Measurements from ENCODE around the gene IFITM10. TPM values are rescaled to one million over a fixed set of nuclear protein-coding genes. Genes with fewer than 3 reads are reported as not detected.
A peak's percentile ranks its signal among the peaks of the same experiment; 100 is the strongest.

Gene IFITM10
- total and polyA plus RNA-seq, 11 donors = 0.12 to 3.6 (median 0.54) TPM

DNA sequence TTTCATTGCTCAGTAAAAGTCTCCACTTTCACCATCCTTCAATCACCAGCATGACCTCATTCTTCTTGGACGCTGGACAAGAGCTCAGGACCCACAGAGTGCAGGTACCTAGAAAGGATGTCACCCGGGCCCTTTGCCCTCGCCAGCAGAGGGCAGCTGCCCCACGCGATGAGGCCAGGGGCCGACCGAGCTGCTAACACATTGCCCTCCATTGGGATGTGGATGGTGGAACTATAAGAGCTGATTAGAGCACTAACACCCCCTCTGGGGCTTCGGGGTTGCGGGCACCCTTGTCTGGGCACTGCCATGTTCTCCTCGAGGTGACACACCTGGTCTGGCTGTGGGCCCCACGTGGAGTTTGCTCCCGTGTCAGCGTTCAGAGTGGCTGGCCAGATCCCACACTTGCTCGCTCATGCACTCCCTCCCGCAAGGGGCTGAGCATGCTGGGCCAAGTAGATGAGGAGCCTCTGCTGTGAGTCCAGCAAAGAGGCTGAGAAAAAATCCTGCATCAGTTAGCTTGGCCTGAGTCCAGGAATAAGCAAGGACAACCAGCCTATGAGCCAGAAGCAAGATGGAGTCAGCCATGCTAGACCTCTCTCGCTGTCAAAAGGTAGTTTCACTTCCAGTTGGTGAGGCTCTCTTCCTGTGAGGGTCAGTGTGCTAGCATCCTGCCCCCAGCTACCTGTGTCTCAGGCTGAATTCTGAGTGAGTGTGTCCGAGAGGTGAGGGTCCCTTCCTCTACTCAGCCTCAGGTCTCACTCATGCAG, 43.6 kb downstream of the IFITM10 start:
- intact Hi-C loops (cut with DNase I) = loop anchor here in 1 of 10 donors (5.0 kb wide), 1 partner anchor 100 kb away; no protein-coding TSS in a partner anchor
- ATAC-seq (peak in 3 of 4 donors; percentile 70 to 90 (median 74)), DNase-seq (peak in 1 of 5 donors; percentile 44)
- no peak for TF ChIP-seq POLR2A (IDR thresholded peaks at IDR 0.05)
- TF ChIP-seq CTCF (IDR thresholded peaks at IDR 0.05) = peak in 11 of 12 donors; percentile 9 to 50 (median 29)
- no peaks in the 10 kb centered on the region for H3K9me3 ChIP-seq
- no peak overlapping the region for H3K4me3 ChIP-seq
- no peaks in the 10 kb centered on the region for H3K36me3 ChIP-seq
- no peak overlapping the region for H3K27ac ChIP-seq
- WGBS, 4 donors = 77 to 88% (median 85%) methylated on average over 6 to 17 of the region's 17 CpGs
- H3K27me3 ChIP-seq = peaks cover 0 to 6% (median 0%) of the 10 kb centered on the region in 9 donors
- no peaks in the 10 kb centered on the region for H3K4me1 ChIP-seq

- no peak overlapping the region for H3K27ac ChIP-seq
- H3K27me3 ChIP-seq = peaks cover 0 to 6% (median 0%) of the 10 kb centered on the region in 9 donors
- no peaks in the 10 kb centered on the region for H3K9me3 ChIP-seq
- 77 to 81% (median 78%) methylated on average over 15 of the region's 15 CpGs for WGBS, 4 donors
- ATAC-seq (peak in 1 of 4 donors; percentile 31), DNase-seq (no peak)
- no peak overlapping the region for H3K4me3 ChIP-seq
- no peaks in the 10 kb centered on the region for H3K36me3 ChIP-seq
- intact Hi-C loops (cut with DNase I) = loop anchor here in 1 of 10 donors (5.0 kb wide), 1 partner anchor 102 kb away; no protein-coding TSS in a partner anchor
- H3K4me1 ChIP-seq = no peaks in the 10 kb centered on the region
- TF ChIP-seq POLR2A (IDR thresholded peaks at IDR 0.05) = no peak
- TF ChIP-seq CTCF (IDR thresholded peaks at IDR 0.05) = no peak
Measured at GRCh38 chr11:1705126-1706052, 45.0 kb downstream of the IFITM10 start.

DNA sequence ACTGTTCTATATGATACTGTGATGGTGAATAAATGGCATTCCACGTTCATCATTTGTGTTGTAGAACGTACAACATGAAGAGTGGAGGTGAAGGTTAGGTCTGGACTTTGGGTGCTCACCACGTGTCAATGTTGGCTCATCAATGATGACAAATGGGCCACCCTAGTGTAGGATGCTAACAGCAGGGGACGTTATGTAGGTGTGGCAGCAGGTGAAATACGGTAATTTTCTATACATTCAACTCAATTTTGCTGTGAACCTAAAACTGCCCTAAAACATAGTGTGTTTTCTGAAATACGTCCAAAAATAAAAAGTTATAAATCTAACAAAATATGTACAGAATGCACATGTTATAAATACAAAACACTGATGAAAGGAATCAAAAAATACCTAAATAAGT, 47.2 kb downstream of the IFITM10 start:
- H3K36me3 ChIP-seq = no peaks in the 10 kb centered on the region
- no peaks in the 10 kb centered on the region for H3K9me3 ChIP-seq
- peaks cover 0 to 6% (median 0%) of the 10 kb centered on the region in 9 donors for H3K27me3 ChIP-seq
- intact Hi-C loops (cut with DNase I) = no loop called here
- H3K4me1 ChIP-seq = no peaks in the 10 kb centered on the region
- TF ChIP-seq CTCF (IDR thresholded peaks at IDR 0.05) (no peak), POLR2A (IDR thresholded peaks at IDR 0.05) (no peak)
- DNase-seq (no peak), ATAC-seq (no peak)
- H3K4me3 ChIP-seq = no peak overlapping the region
- H3K27ac ChIP-seq = no peak overlapping the region
- 82 to 87% (median 85%) methylated on average over 6 of the region's 6 CpGs for WGBS, 4 donors

DNA sequence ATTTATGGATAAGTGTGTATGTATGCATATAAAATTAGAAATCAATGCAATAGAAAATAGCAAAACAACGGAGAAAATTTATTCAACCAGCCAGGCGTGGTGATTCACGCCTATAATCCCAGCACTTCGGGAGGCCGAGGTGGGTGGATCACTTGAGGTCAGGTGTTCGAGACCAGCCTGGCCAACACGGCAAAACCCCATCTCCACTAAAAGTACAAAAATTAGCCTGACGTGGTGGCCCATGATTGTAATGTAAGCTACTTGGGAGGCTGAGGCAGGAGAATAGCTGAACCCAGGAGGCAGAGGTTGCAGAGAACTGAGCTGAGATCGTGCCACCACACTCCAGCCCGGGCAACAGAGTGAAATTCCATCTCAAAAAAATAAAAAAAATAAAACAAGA, 47.9 kb downstream of the IFITM10 start:
- DNase-seq (no peak), ATAC-seq (no peak)
- Histone ChIP-seq H3K27me3 (peaks cover 0 to 6% (median 0%) of the 10 kb centered on the region in 9 donors), H3K27ac (no peak overlapping the region), H3K4me3 (no peak overlapping the region), H3K4me1 (no peaks in the 10 kb centered on the region), H3K36me3 (no peaks in the 10 kb centered on the region), H3K9me3 (no peaks in the 10 kb centered on the region)
- 91 to 95% (median 94%) methylated on average over 10 of the region's 10 CpGs for WGBS, 4 donors
- intact Hi-C loops (cut with DNase I) = no loop called here
- no peak for TF ChIP-seq CTCF (IDR thresholded peaks at IDR 0.05)
- no peak for TF ChIP-seq POLR2A (IDR thresholded peaks at IDR 0.05)

All from heart left ventricle (tissue), 16 donors.